Stomach (tissue), 9 donors: Measurements from ENCODE around the gene OLIG3. TPM values are rescaled to one million over a fixed set of nuclear protein-coding genes. Genes with fewer than 3 reads are reported as not detected.

Experiments used
- DNase-seq, 2 donors: peaks; one replicate each; pipeline versions ENCODE4 v3.0.0 to v3.0.0-alpha.2; 2013 to 2019
- H3K27ac ChIP-seq, 5 donors: fragments of 200-600 bp in 4 of 5; sonication (generic) in 4 of 5; one replicate each; pipeline ENCODE4 v1.5.1; 2013 to 2019; ENCODE audit warnings: mild to moderate bottlenecking in 1 of 5, moderate library complexity in 1 of 5
- H3K27me3 ChIP-seq, 3 donors: fragments of 200-600 bp; sonication (generic); one replicate each; pipeline ENCODE4 v1.5.1; 2017 to 2019; ENCODE audit warnings: mixed run types in 1 of 3
- H3K36me3 ChIP-seq, 4 donors: fragments of 200-600 bp; sonication (generic); 1 replicate in 3 of 4; 2 replicates in 1 of 4; pipeline ENCODE4 v1.5.1; 2016 to 2019
- H3K4me1 ChIP-seq, 4 donors: fragments of 200-600 bp; sonication (generic); one replicate each; pipeline ENCODE4 v1.5.1; 2016 to 2019
- H3K4me3 ChIP-seq, 4 donors: fragments of 200-600 bp; sonication (generic) in 3 of 4; one replicate each; pipeline ENCODE4 v1.5.1; 2016 to 2019; ENCODE audit warnings: mild to moderate bottlenecking in 1 of 4
- H3K9me3 ChIP-seq, 4 donors: fragments of 200-600 bp; sonication (generic); one replicate each; pipeline ENCODE4 v1.5.1; 2016 to 2019
- EP300 ChIP-seq: sonication (generic); formaldehyde crosslinking; IDR thresholded peaks from one replicate; pipeline ENCODE4 v1.6.1; 2017; ENCODE audit warnings: antibody characterized with exemption
- POLR2A ChIP-seq, 4 donors: fragments of 450-650 bp; IDR thresholded peaks; one replicate each; pipeline ENCODE4 v1.6.1; 2016; ENCODE audit warnings: antibody characterized with exemption in 4 of 4, control low read depth in 2 of 4, mild to moderate bottlenecking in 1 of 4, moderate library complexity in 1 of 4
- POLR2AphosphoS5 ChIP-seq, 3 donors: sonication (generic); formaldehyde crosslinking; IDR thresholded peaks; one replicate each; pipeline ENCODE4 v1.6.1; 2016; ENCODE audit warnings: antibody characterized with exemption in 3 of 3
- WGBS, 5 donors: extraction: QIAGEN DNeasy Blood & Tissue Kit in 3 of 5; methylation state at CpG; one replicate each; pipeline versions ENCODE4 v1.1.5 to v1.1.7; 2013 to 2018; 5-methylcytosine and 5-hydroxymethylcytosine counted together
- intact Hi-C: fragments of 100-400 bp; cut with DNase I; formaldehyde crosslinking; loops from one replicate; pipeline ENCODE4 v1.15.1; 2023; ENCODE audit warnings: low total_unique reads
- polyA plus RNA-seq, 3 donors: library from polyadenylated mRNA; stranded (reverse); fragments of 200-250 nt; gene quantifications; one replicate each; pipeline ENCODE4 v1.2.3, GENCODE V29; 2013
- total RNA-seq, 5 donors: library from RNA; depleted of rRNA; stranded (reverse); fragments of >200 nt; gene quantifications; one replicate each; pipeline versions ENCODE4 v1.1.0 to v1.2.3, GENCODE V29; 2014 to 2016
- TF ChIP-seq, protein P1 (sequence below), 7 experiments: fragments of 450-650 bp in 4 of 7; fragments of 200-600 bp in 3 of 7; sonication (generic) in 3 of 7; IDR thresholded peaks; one replicate each; pipeline ENCODE4 v1.5.1; 2016 to 2019; ENCODE audit warnings: antibody characterized with exemption in 7 of 7, control low read depth in 2 of 7, mild to moderate bottlenecking in 1 of 7
- donor health status: healthy with polysubstance abuse.
- donor health status: Bipolar disorder and iron deficiency.
- donor health status: healthy.

The OLIG3 gene
- total and polyA plus RNA-seq, 8 donors: not detected

DNA sequence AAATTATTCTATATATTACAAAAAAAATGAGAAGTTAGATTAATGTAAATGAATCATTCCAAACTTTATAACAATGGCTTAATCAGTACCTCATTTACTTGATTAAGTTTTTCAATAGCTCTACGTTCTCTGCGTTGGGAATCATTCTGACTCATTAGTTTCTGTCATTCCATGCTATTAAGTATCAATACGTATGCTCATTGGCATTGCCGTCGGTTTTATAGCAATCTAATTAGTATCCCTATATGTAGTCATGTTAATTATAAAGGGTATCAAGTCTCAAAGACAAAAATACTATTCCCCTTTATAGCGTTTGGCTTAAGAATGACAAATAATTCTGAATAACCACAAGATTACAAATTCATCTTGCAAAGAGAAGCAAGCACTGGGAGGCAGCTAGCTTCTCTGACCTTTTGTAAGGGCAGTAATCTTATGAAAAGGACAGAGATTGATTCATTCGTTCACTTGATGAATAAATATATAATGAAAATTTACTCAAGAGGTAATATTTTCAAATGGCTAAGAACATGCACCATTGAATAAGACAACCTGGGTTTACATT lies 41.8 kb downstream of the OLIG3 start:
- WGBS, 5 donors: 73 to 83% (median 77%) methylated on average over 7 of the region's 7 CpGs
- no peak for TF ChIP-seq POLR2AphosphoS5 (IDR thresholded peaks at IDR 0.05)
- TF ChIP-seq POLR2A (IDR thresholded peaks at IDR 0.05): no peak
- TF ChIP-seq EP300: no peak
- TF ChIP-seq, protein P1, sequence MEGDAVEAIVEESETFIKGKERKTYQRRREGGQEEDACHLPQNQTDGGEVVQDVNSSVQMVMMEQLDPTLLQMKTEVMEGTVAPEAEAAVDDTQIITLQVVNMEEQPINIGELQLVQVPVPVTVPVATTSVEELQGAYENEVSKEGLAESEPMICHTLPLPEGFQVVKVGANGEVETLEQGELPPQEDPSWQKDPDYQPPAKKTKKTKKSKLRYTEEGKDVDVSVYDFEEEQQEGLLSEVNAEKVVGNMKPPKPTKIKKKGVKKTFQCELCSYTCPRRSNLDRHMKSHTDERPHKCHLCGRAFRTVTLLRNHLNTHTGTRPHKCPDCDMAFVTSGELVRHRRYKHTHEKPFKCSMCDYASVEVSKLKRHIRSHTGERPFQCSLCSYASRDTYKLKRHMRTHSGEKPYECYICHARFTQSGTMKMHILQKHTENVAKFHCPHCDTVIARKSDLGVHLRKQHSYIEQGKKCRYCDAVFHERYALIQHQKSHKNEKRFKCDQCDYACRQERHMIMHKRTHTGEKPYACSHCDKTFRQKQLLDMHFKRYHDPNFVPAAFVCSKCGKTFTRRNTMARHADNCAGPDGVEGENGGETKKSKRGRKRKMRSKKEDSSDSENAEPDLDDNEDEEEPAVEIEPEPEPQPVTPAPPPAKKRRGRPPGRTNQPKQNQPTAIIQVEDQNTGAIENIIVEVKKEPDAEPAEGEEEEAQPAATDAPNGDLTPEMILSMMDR (IDR thresholded peaks at IDR 0.05): no peak
- DNase-seq: no peak
- Histone ChIP-seq H3K27ac (no peak overlapping the region), H3K27me3 (no peaks in the 10 kb centered on the region), H3K4me3 (no peak overlapping the region), H3K9me3 (no peaks in the 10 kb centered on the region), H3K4me1 (peaks cover 0 to 10% (median 0%) of the 10 kb centered on the region in 4 donors), H3K36me3 (no peaks in the 10 kb centered on the region)
- intact Hi-C loops: no loop called here

DNA sequence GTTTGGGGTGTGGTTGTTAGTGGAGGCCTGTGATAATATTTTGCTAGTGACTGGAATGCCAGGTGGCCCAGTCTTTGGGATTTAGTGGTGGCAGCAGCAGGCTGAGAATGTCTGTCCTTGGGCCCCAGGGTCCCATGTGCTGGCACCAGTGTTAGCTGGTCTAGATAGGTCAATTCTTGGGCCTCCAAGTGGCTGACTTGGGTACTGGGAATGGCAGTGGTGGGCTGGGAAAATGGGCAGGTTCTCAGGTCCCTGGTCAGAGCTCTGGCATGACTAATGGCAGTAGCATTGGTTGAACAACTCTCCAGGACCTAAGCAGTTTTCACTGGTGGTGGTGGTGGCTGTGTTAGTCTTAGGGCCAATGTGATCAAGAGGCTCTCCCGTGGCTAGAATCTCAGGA lies 50.3 kb downstream of the OLIG3 start:
- Histone ChIP-seq H3K36me3 (no peaks in the 10 kb centered on the region), H3K27ac (no peak overlapping the region), H3K9me3 (no peaks in the 10 kb centered on the region), H3K27me3 (no peaks in the 10 kb centered on the region), H3K4me1 (no peaks in the 10 kb centered on the region), H3K4me3 (no peak overlapping the region)
- TF ChIP-seq POLR2A (IDR thresholded peaks at IDR 0.05) (no peak), EP300 (no peak), POLR2AphosphoS5 (IDR thresholded peaks at IDR 0.05) (no peak)
- TF ChIP-seq, protein P1 (IDR thresholded peaks at IDR 0.05): no peak
- DNase-seq: no peak
- intact Hi-C loops: no loop called here
- WGBS, 5 donors: 27 to 91% (median 42%) methylated on average over 1 of the region's 1 CpG
